Stimulated activated CD4-positive, alpha-beta T cell treated with anti-CD3 and anti-CD28 coated beads, Interleukin-2, amount 100 ng/mL, for 4 hours (primary cell): Measurements from ENCODE around the gene KLHL42.
A peak's percentile ranks its signal among the peaks of the same experiment; 100 is the strongest.
"Not testable (repeated sequence)": the region's sequence is repeated elsewhere in the genome, so short reads cannot be mapped to it uniquely, and the experiment has no call there.

Source experiments
- DNase-seq: peaks from one replicate; pipeline ENCODE4 v3.0.0-alpha.2; 2020; ENCODE audit warnings: low read depth

KLHL42 gene

GRCh38 chr12:27779920-27780611 lies at the start of gene KLHL42, which contains the start of gene MANSC4:
Gene KLHL42 (plus strand): TSS chr12:27780233. CDS start chr12:27780331, 98 bp downstream.
Gene MANSC4 (minus strand): TSS chr12:27780236. CDS start chr12:27771276, 8,960 bp downstream.
- peak; percentile 37 for DNase-seq

- DNase-seq, result no peak
Observed at GRCh38 chr12:27732281-27732680, 47.8 kb upstream of the KLHL42 start.

GRCh38 chr12:27733052-27733656 lies 46.9 kb upstream of the KLHL42 start:
- no peak for DNase-seq

- DNase-seq, result no peak
Observed at GRCh38 chr12:27733791-27734190, 46.2 kb upstream of the KLHL42 start.

DNA sequence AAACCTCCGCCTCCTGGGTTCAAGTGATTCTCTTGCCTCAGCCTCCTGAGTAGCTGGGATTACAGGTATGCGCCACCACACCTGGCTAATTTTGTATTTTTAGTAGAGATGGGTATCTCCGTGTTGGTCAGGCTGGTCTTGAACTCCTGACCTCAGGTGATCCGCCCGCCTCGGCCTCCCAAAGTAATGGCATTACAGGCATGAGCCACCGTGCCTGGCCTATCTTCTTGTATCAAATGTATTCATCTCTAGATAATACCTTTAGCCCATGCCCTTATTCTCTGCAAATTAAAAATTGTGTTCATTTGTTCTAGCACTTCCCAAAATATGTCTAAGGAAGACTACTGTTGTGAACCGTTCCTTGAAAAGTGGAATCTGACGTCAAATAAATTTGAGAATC lies 45.7 kb upstream of the KLHL42 start:
- DNase-seq, result not testable (repeated sequence)

DNA sequence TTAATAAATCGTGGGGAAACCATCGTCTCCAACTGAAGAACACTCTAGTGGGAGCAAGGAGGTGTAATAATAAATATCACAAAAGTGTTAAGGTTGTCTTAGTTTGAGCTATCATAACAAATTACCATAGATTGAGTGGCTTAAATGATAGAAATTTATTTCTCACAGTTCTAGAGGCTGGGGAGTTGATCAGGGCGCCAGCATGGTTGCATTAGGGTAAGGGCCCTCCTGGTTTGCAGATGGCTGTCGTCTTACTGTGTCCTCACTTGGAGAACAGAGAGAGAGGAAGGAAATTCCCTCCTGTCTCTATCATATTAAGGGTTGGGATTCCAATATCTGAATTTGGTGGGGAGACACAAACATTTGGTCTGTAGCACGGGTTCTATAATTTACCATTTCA lies 36.4 kb upstream of the KLHL42 start:
- DNase-seq, result no peak

GRCh38 chr12:27745734-27746133 lies 34.3 kb upstream of the KLHL42 start:
- DNase-seq, result not testable (repeated sequence)

GRCh38 chr12:27747111-27747820 lies 32.8 kb upstream of the KLHL42 start:
- DNase-seq, result no peak

DNA sequence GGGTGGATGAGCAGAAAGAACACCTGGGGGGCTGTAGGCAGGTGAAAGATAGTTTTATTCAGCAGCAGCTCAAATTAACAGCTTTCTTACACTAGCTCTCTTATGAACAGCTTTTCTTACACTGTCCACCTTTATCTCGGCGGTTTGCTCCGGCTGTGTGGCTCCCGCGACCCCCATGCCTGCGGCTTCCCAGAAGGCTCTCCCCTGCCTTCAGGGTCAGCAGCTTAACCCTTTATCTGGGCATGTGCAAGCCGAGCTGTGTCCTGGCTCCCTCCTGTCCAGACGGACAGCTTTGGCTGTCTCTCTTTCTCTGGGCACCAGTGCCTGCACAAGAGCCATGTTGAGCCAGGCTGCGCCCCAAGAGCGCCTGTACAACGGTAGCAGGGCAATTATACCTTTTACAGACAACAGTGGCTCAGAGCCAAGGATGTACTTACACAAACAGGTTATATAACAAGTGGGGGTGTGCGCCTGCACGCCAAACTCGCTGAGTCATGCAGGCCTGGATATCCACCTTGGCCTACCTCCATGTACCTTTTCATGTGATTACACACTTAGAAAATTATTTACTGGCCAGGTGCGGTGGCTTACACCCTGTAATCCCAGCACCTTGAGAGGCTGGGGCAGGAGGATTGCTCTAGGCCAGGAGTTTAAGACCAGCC lies 28.5 kb upstream of the KLHL42 start:
- no peak for DNase-seq

GRCh38 chr12:27754795-27755194 lies 25.2 kb upstream of the KLHL42 start:
- DNase-seq, result no peak

DNA sequence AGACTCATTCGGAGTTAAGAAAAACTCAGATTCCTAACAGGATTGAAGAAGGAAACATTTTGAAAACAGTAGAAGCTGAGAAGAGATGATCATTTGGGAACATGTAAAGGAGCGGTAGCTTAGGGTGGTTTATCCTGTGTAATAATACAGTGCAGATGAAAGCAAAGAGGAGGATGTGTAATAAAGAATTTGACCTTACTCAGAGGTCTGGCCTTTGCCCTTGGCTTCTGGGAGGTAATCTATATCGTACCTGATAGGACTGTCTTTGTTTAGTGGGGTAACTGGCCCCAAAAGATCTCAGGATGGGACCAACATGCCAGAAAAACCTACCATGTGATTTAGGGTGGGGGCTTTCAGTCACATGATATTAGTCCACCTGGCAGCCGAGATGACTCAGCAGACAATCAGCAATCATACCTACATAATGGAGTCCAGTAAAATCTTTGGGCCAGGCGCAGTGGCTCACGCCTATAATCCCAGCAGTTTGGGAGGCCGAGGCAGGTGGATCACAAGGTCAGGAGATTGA lies 23.3 kb upstream of the KLHL42 start:
- no peak for DNase-seq

DNA sequence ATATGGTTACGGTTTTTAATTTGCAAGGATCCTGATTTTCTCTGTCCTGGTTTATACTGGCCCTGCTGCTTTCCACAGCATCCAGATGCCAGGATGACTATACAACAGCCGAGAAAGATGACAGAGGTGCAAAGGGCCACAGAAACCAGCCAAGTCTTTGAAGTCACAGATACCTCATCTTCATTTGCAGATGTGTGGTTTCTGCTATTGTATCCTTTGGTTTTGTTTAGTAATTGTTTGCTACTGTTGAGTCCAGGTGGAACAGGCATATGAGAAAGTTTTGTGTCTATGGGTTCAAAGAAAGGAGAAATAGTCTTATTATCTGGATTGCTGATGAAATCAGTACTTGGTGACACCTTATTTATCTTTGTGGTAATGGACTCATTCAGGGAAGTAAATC lies 17.3 kb upstream of the KLHL42 start:
- no peak for DNase-seq

DNA sequence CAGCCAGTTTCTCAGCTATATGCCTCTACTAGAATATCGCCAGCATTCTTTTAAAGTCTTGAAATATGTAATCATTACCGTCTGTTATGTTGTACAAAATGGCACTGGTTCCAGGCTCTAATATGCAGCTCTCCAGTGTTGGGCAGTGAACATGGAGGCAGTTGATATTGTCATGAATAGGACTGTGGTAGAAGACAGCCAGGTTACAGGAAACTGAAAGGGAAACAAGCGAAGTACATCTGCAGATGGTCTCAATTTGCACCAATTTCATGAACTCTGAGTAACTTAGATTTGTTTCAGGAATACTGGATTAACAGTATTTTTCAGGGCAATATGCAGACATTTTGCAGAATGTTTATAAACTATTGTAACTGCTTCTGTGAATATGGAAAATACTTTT lies 13.4 kb upstream of the KLHL42 start:
- DNase-seq, result no peak

GRCh38 chr12:27769142-27769673 lies 10.8 kb upstream of the KLHL42 start:
- no peak for DNase-seq

DNA sequence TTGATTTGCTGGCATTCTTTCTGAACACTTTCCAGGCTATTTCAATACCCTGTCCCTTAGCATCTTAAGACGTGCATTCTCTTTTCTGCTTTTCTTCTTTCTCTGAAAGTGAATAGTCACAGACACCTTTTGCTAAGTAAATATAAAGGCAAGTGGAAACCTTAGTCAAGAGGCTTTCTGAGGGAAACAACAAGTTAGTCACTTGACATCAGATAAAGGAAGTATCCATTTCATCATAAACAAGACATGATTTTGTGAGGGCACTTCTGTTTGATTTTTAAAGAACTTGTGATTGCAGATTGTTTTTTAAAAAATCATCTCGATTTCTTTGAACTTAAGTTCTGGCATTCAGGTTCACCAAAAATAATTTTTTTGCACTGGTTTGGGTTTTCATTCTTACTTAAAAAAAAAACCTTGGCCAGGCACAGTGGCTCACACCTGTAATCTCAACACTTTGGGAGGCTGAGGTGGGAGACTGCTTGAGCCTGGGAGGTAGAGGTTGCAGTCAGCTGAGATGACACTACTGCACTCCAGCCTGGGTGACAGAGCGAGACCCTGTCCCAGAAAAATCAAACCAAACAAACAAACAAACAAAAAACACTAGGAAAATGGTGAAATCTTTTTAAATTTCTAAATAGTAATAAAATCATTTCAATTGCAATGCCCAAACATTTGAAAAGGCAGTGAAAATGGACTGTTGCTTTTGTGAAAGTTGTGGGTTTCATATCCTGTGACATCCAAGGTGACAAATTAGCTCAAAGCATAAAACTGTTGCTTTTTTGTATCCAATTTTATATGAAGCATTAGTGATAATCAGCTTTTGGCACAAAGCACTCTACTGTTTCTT lies 8.3 kb upstream of the KLHL42 start:
- DNase-seq, result no peak

- DNase-seq, result no peak
Observed at GRCh38 chr12:27772328-27773049, 7.5 kb upstream of the KLHL42 start.

GRCh38 chr12:27777141-27777540 lies 2.9 kb upstream of the KLHL42 start:
- no peak for DNase-seq

GRCh38 chr12:27778206-27778605 lies 1.8 kb upstream of the KLHL42 start:
- DNase-seq, result no peak

DNA sequence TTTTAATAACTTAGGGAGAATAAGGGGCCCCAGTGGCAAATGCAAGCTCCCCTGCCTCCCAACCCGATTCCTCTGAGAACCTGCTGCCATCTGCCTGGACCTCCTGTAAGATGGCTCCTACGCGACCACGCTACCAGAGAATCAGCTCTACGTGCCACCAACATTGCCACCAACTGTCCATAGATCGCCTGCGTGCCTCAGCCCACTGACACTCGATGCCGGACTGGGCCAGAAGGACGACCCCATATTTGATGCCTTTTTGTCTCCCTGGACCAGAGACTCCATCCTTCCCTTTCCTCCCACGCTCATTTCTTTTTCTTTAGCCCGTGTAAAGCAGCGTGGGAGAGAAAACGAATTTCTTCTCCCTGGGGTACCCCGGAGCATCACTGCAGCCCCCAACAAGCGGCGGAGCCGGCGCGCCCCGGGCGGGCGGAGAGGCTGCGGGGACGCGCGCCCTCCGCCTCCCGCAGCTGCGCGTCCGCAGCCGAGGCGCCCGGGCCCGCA lies 565 bp upstream of the KLHL42 start:
- DNase-seq, result no peak
